HEK293 (cell line): Measurements from ENCODE around the gene SDF2L1.
A peak's percentile ranks its signal among the peaks of the same experiment; 100 is the strongest.

Experiments
- CTCF ChIA-PET: fragments of 350-600 bp; formaldehyde crosslinking; extraction: SDS; loops from one replicate; lab custom pipeline; 2021; ENCODE audit warnings: antibody characterized with exemption; lab: Yijun Ruan, JAX
- POLR2A ChIA-PET: fragments of 300-600 bp; formaldehyde crosslinking; extraction: SDS; loops from one replicate; lab custom pipeline; 2020; ENCODE audit warnings: antibody characterized with exemption, inconsistent platforms; lab: Yijun Ruan, JAX
- H3K27ac ChIP-seq: fragments of 200-500 bp; sonication (Bioruptor generic); 2 replicates; pipeline ENCODE4 v1.5.1; 2014; ENCODE audit warnings: low read depth, low read length, control low read depth, inconsistent platforms; ENCODE audit errors: extremely low read depth
- H3K36me3 ChIP-seq, 2 experiments: fragments of 200-500 bp in 1 of 2; sonication (Bioruptor generic) in 1 of 2; 1 replicate in 1 of 2; 2 replicates in 1 of 2; pipeline ENCODE4 v1.5.1; 2014 to 2017; ENCODE audit warnings: inconsistent platforms in 2 of 2, low read length in 2 of 2; ENCODE audit not compliant: control insufficient read depth in 2 of 2, insufficient read depth in 1 of 2
- H3K4me1 ChIP-seq: fragments of 200-500 bp; sonication (Bioruptor generic); 2 replicates; pipeline ENCODE4 v1.5.1; 2014; ENCODE audit warnings: mild to moderate bottlenecking, low read length, inconsistent platforms; ENCODE audit not compliant: control insufficient read depth, insufficient read depth
- H3K4me3 ChIP-seq: 2 replicates; pipeline ENCODE4 v1.5.1; 2011; ENCODE audit warnings: low read depth, mild to moderate bottlenecking, control low read depth, low read length, moderate library complexity
- H3K9me3 ChIP-seq: fragments of 200-500 bp; sonication (Bioruptor generic); 2 replicates; pipeline ENCODE4 v1.5.1; 2014; ENCODE audit warnings: low read depth, low read length, inconsistent platforms; ENCODE audit not compliant: control insufficient read depth, insufficient read depth
- BCL11A ChIP-seq: fragments of 450-650 bp; formaldehyde crosslinking; IDR thresholded peaks from 2 replicates; pipeline ENCODE4 v1.5.1; 2016; ENCODE audit warnings: low read depth, missing biosample characterization, missing genetic modification characterization
- CTCF ChIP-seq: fragments of 450-650 bp; formaldehyde crosslinking; IDR thresholded peaks from 2 replicates; pipeline ENCODE4 v1.5.1; 2016; ENCODE audit warnings: missing biosample characterization, missing genetic modification characterization
- GLIS1 ChIP-seq: fragments of 450-650 bp; formaldehyde crosslinking; IDR thresholded peaks from 2 replicates; pipeline ENCODE4 v1.5.1; 2016; ENCODE audit warnings: missing biosample characterization, missing genetic modification characterization
- KLF1 ChIP-seq: fragments of 450-650 bp; formaldehyde crosslinking; IDR thresholded peaks from 2 replicates; pipeline ENCODE4 v1.5.1; 2016; ENCODE audit warnings: missing biosample characterization, missing genetic modification characterization
- KLF9 ChIP-seq: fragments of 450-650 bp; formaldehyde crosslinking; IDR thresholded peaks from 2 replicates; pipeline ENCODE4 v1.5.1; 2016; ENCODE audit warnings: missing biosample characterization, missing genetic modification characterization, low read depth
- MEIS1 ChIP-seq: sonication (generic); formaldehyde crosslinking; IDR thresholded peaks from 2 replicates; pipeline ENCODE4 v1.8.1; 2022; ENCODE audit warnings: missing genetic modification reagents, mild to moderate bottlenecking, borderline replicate concordance
- ZBTB10 ChIP-seq: fragments of 450-650 bp; formaldehyde crosslinking; IDR thresholded peaks from 2 replicates; pipeline ENCODE4 v1.5.1; 2016; ENCODE audit warnings: missing biosample characterization, missing genetic modification characterization
- ZBTB21 ChIP-seq: fragments of 450-650 bp; formaldehyde crosslinking; IDR thresholded peaks from 2 replicates; pipeline ENCODE4 v1.5.1; 2017; ENCODE audit warnings: missing biosample characterization, missing genetic modification characterization
- ZBTB7A ChIP-seq: fragments of 450-650 bp; formaldehyde crosslinking; IDR thresholded peaks from 2 replicates; pipeline ENCODE4 v1.5.1; 2016; ENCODE audit warnings: low read depth, missing biosample characterization, missing genetic modification characterization
- ZFP3 ChIP-seq: fragments of 450-650 bp; formaldehyde crosslinking; IDR thresholded peaks from 2 replicates; pipeline ENCODE4 v1.5.1; 2016; ENCODE audit warnings: low read depth, missing biosample characterization, missing genetic modification characterization
- ZNF121 ChIP-seq: fragments of 450-650 bp; formaldehyde crosslinking; IDR thresholded peaks from 2 replicates; pipeline ENCODE4 v1.5.1; 2016; ENCODE audit warnings: missing biosample characterization, missing genetic modification characterization
- ZNF335 ChIP-seq: fragments of 450-650 bp; formaldehyde crosslinking; conservative IDR thresholded peaks from 2 replicates; pipeline ENCODE4 v1.5.1; 2016; ENCODE audit warnings: missing biosample characterization, missing genetic modification characterization
- ZNF341 ChIP-seq: fragments of 450-650 bp; formaldehyde crosslinking; IDR thresholded peaks from 2 replicates; pipeline ENCODE4; 2016; ENCODE audit warnings: low read depth, missing biosample characterization, missing genetic modification characterization
- ZNF354C ChIP-seq: fragments of 450-650 bp; formaldehyde crosslinking; IDR thresholded peaks from 2 replicates; pipeline ENCODE4 v1.5.1; 2016; ENCODE audit warnings: missing biosample characterization, missing genetic modification characterization, low read depth, borderline replicate concordance
- ZNF423 ChIP-seq: fragments of 450-650 bp; formaldehyde crosslinking; IDR thresholded peaks from 2 replicates; pipeline ENCODE4 v1.5.1; 2016; ENCODE audit warnings: missing biosample characterization, missing genetic modification characterization
- ZNF571 ChIP-seq: fragments of 450-650 bp; formaldehyde crosslinking; IDR thresholded peaks from 2 replicates; pipeline ENCODE4 v1.5.0; 2017; ENCODE audit warnings: missing biosample characterization, missing genetic modification characterization
- ZNF585B ChIP-seq: fragments of 450-650 bp; formaldehyde crosslinking; IDR thresholded peaks from 2 replicates; pipeline ENCODE4 v1.5.1; 2016; ENCODE audit warnings: missing biosample characterization, missing genetic modification characterization
- ZNF677 ChIP-seq: fragments of 450-650 bp; IDR thresholded peaks from 2 replicates; pipeline ENCODE4 v1.5.0; 2018; ENCODE audit warnings: missing biosample characterization, mild to moderate bottlenecking, missing genetic modification characterization, moderate library complexity
- ZNF792 ChIP-seq: fragments of 450-650 bp; formaldehyde crosslinking; IDR thresholded peaks from 2 replicates; pipeline ENCODE4 v1.5.1; 2016; ENCODE audit warnings: missing biosample characterization, missing genetic modification characterization
- TF ChIP-seq, protein P1 (sequence below): fragments of 450-650 bp; formaldehyde crosslinking; optimal IDR thresholded peaks from 2 replicates; pipeline ENCODE3; 2016; ENCODE audit warnings: missing biosample characterization, mild to moderate bottlenecking, missing genetic modification characterization
- TF ChIP-seq, protein P2 (sequence below): fragments of 450-650 bp; formaldehyde crosslinking; IDR thresholded peaks from 2 replicates; pipeline ENCODE4 v1.5.1; 2017; ENCODE audit warnings: missing biosample characterization, mild to moderate bottlenecking, missing genetic modification characterization, moderate library complexity

The SDF2L1 gene

GRCh38 chr22:21626735-21627469, 15.2 kb upstream of the SDF2L1 start (continued):
- TF ChIP-seq ZNF571 (no peak), ZFP3 (tag by site-specific recombination) (no peak), MEIS1 (CRISPR knock-in tag) (no peak)

- Histone ChIP-seq H3K9me3 (no peaks in the 10 kb centered on the region), H3K27ac (peak overlapping the region; percentile 76; the same call in 1 of the 2 replicates), H3K36me3 (peaks cover 0 to 39% of the 10 kb centered on the region in 2 experiments; a peak in 1 of 3 replicates), H3K4me1 (no peaks in the 10 kb centered on the region), H3K4me3 (peak overlapping the region; percentile 87)
- TF ChIP-seq GLIS1 (tag by site-specific recombination), result peak; percentile 17; the same call in 1 of the 2 replicates
- 0 out of 2 replicates have a peak, but pooled peaks have one; percentile 81 for TF ChIP-seq KLF1
- TF ChIP-seq ZBTB21, result no peak
- 0 out of 2 replicates have a peak, but pooled peaks have one; percentile 68 for TF ChIP-seq ZBTB7A (tag by site-specific recombination)
- TF ChIP-seq ZNF677 (tag by site-specific recombination), result peak; percentile 44; the same call in 1 of the 2 replicates
- TF ChIP-seq MEIS1 (CRISPR knock-in tag), result peak; percentile 51; the same call in 1 of the 2 replicates
- TF ChIP-seq ZNF341, result no peak
- 0 out of 2 replicates have a peak, but pooled peaks have one; percentile 48 for TF ChIP-seq ZBTB10
- TF ChIP-seq CTCF (tag by site-specific recombination), result no peak
- CTCF ChIA-PET, result interaction anchor here (0.5 to 5.7 kb wide), 20 partner anchors 8 to 66 kb away, joined by 3 to 109 read pairs (median 4); partner anchors contain the start of gene SDF2L1
- POLR2A ChIA-PET, result interaction anchor here (0.8 to 2.5 kb wide), 11 partner anchors 9 to 60 kb away, joined by 3 to 50 read pairs (median 6); partner anchors contain the start of gene SDF2L1
Observed at GRCh38 chr22:21628386-21629254, 13.5 kb upstream of the SDF2L1 start.

- peak within 1 kb of the TSS; percentile 76 for H3K27ac ChIP-seq
- TF ChIP-seq BCL11A (tag by site-specific recombination), result 0 out of 2 replicates have a peak, but pooled peaks have one; percentile 22
- TF ChIP-seq, protein P1, sequence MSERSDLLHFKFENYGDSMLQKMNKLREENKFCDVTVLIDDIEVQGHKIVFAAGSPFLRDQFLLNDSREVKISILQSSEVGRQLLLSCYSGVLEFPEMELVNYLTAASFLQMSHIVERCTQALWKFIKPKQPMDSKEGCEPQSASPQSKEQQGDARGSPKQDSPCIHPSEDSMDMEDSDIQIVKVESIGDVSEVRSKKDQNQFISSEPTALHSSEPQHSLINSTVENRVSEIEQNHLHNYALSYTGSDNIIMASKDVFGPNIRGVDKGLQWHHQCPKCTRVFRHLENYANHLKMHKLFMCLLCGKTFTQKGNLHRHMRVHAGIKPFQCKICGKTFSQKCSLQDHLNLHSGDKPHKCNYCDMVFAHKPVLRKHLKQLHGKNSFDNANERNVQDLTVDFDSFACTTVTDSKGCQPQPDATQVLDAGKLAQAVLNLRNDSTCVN (tag by site-specific recombination), result peak; percentile 94
- peak; percentile 93 for TF ChIP-seq KLF9 (tag by site-specific recombination)
- TF ChIP-seq ZNF335 (tag by site-specific recombination), result peak; percentile 90
- 0 out of 2 replicates have a peak, but pooled peaks have one; percentile 15 for TF ChIP-seq ZNF585B (tag by site-specific recombination)
- peak; percentile 70 for TF ChIP-seq ZNF423 (tag by site-specific recombination)
- TF ChIP-seq ZNF354C, result no peak
- TF ChIP-seq ZNF121 (tag by site-specific recombination), result no peak
- TF ChIP-seq, protein P2, sequence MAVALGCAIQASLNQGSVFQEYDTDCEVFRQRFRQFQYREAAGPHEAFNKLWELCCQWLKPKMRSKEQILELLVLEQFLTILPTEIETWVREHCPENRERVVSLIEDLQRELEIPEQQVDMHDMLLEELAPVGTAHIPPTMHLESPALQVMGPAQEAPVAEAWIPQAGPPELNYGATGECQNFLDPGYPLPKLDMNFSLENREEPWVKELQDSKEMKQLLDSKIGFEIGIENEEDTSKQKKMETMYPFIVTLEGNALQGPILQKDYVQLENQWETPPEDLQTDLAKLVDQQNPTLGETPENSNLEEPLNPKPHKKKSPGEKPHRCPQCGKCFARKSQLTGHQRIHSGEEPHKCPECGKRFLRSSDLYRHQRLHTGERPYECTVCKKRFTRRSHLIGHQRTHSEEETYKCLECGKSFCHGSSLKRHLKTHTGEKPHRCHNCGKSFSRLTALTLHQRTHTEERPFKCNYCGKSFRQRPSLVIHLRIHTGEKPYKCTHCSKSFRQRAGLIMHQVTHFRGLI (tag by site-specific recombination), result peak; percentile 57; the same call in 1 of the 2 replicates
- TF ChIP-seq ZNF792 (tag by site-specific recombination), result no peak
Observed at GRCh38 chr22:21629255-21630149, 12.6 kb upstream of the SDF2L1 start, which contains the start of gene YDJC. Gene YDJC (minus strand): TSS chr22:21630022. CDS start chr22:21630014, 8 bp downstream.

More at GRCh38 chr22:21629255-21630149, 12.6 kb upstream of the SDF2L1 start, which contains the start of gene YDJC:
- Histone ChIP-seq H3K4me1 (no peaks in the 10 kb centered on the region), H3K9me3 (no peaks in the 10 kb centered on the region), H3K36me3 (peaks cover 0 to 37% of the 10 kb centered on the region in 2 experiments; a peak in 1 of 3 replicates), H3K4me3 (peak within 1 kb of the TSS; percentile 87)
- ChIA-PET CTCF (interaction anchor here (0.5 to 5.1 kb wide), 21 partner anchors 9 to 178 kb away, joined by 3 to 109 read pairs (median 4); partner anchors contain the start of gene SDF2L1), POLR2A (interaction anchor here (0.7 to 2.2 kb wide), 10 partner anchors 9 to 61 kb away, joined by 3 to 50 read pairs (median 6); partner anchors contain the start of gene SDF2L1)
